ENCODE data around the gene FBXW7.

Gene FBXW7

GRCh38 chr4:152419809-152420208 is 116.1 kb downstream of the FBXW7 start:
- ATAC-seq (ENCODE audit: low read depth) (no peak), DNase-seq (ENCODE audit: low spot score) (no peak)
- TF ChIP-seq, protein P1, sequence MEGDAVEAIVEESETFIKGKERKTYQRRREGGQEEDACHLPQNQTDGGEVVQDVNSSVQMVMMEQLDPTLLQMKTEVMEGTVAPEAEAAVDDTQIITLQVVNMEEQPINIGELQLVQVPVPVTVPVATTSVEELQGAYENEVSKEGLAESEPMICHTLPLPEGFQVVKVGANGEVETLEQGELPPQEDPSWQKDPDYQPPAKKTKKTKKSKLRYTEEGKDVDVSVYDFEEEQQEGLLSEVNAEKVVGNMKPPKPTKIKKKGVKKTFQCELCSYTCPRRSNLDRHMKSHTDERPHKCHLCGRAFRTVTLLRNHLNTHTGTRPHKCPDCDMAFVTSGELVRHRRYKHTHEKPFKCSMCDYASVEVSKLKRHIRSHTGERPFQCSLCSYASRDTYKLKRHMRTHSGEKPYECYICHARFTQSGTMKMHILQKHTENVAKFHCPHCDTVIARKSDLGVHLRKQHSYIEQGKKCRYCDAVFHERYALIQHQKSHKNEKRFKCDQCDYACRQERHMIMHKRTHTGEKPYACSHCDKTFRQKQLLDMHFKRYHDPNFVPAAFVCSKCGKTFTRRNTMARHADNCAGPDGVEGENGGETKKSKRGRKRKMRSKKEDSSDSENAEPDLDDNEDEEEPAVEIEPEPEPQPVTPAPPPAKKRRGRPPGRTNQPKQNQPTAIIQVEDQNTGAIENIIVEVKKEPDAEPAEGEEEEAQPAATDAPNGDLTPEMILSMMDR (IDR thresholded peaks at IDR 0.05; ENCODE audit: poor library complexity, severe bottlenecking), result no peak
- Histone ChIP-seq H3K27me3 (ENCODE audit: insufficient read depth, poor library complexity, severe bottlenecking) (no peaks in the 10 kb centered on the region), H3K36me3 (ENCODE audit: low read depth) (no peaks in the 10 kb centered on the region), H3K9me3 (ENCODE audit: severe bottlenecking) (no peaks in the 10 kb centered on the region), H3K4me1 (ENCODE audit: insufficient read depth, poor library complexity, severe bottlenecking) (peaks cover 12% of the 10 kb centered on the region), H3K27ac (ENCODE audit: poor library complexity, severe bottlenecking) (no peak overlapping the region), H3K4me3 (ENCODE audit: severe bottlenecking) (no peak overlapping the region)

GRCh38 chr4:152417673-152418072 is 118.2 kb downstream of the FBXW7 start:
- TF ChIP-seq, protein P1 (IDR thresholded peaks at IDR 0.05; ENCODE audit: poor library complexity, severe bottlenecking), result no peak
- Histone ChIP-seq H3K27me3 (ENCODE audit: insufficient read depth, poor library complexity, severe bottlenecking) (no peaks in the 10 kb centered on the region), H3K27ac (ENCODE audit: poor library complexity, severe bottlenecking) (no peak overlapping the region), H3K9me3 (ENCODE audit: severe bottlenecking) (no peaks in the 10 kb centered on the region), H3K36me3 (ENCODE audit: low read depth) (no peaks in the 10 kb centered on the region), H3K4me1 (ENCODE audit: insufficient read depth, poor library complexity, severe bottlenecking) (peaks cover 12% of the 10 kb centered on the region), H3K4me3 (ENCODE audit: severe bottlenecking) (no peak overlapping the region)
- no peak for DNase-seq (ENCODE audit: low spot score)
- no peak for ATAC-seq (ENCODE audit: low read depth)

DNA sequence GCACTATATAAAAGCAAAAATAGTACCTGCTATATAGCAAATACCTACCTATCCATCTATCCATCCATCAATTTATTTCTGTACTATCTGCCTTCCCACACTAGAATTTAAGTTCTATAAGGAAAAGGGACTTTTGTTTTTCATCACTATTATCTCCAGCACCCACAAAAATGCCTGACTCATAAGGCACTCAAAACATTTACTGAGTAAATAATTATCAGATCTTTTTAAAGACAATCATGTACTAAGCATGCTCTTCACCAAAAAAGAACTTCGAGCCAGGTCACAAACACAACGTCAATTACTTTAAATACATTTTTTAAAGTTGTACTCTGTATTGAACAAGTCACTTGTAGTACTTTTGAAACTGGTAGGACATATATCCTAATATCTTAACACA is 119.9 kb downstream of the FBXW7 start:
- no peaks in the 10 kb centered on the region for H3K36me3 ChIP-seq (ENCODE audit: low read depth)
- H3K27ac ChIP-seq (ENCODE audit: poor library complexity, severe bottlenecking), result no peak overlapping the region
- TF ChIP-seq, protein P1 (IDR thresholded peaks at IDR 0.05; ENCODE audit: poor library complexity, severe bottlenecking), result no peak
- DNase-seq (ENCODE audit: low spot score) (no peak), ATAC-seq (ENCODE audit: low read depth) (peak; percentile 76; the same call in 2 of the 3 replicates)
- peaks cover 12% of the 10 kb centered on the region for H3K4me1 ChIP-seq (ENCODE audit: insufficient read depth, poor library complexity, severe bottlenecking)
- H3K4me3 ChIP-seq (ENCODE audit: severe bottlenecking), result no peak overlapping the region
- H3K27me3 ChIP-seq (ENCODE audit: insufficient read depth, poor library complexity, severe bottlenecking), result no peaks in the 10 kb centered on the region
- H3K9me3 ChIP-seq (ENCODE audit: severe bottlenecking), result no peaks in the 10 kb centered on the region

DNA sequence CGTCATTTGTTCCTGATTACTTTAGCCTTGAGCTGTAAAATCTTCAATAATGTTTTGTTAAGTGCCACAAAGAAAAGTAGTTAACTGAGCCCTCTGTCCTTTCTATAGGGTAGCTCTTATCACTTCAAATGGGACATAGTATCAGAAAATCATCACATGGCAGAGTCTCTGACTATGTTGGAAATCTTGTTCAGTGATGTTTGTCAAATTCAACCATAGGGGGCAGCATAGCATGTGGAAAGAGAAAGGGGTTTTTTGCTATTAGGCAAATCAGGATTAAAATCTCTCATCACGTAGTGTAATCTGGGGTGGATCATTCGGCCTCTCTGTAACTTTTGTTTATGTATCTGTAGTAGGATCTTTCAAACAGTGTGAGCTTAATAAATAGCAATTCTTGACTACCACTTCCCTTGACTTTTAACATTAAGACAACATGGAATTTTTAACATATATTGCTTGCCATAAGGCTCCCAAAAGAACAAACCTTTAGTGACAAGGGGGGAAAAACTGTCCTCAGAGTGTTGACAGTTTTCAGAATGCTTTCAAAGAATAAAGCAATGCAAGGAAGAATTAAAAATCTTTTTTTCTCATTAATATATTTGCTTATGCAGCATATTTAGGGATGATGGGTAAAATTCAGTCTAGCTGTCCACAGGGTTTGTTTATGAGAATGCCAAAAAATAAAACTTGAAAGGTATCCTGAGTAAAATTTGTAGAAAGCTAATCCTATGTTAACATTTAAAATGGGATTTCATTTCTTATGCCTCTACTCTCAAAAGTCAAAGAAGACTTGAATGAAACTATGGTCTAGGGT is 127.2 kb downstream of the FBXW7 start:
- DNase-seq (ENCODE audit: low spot score) (no peak), ATAC-seq (ENCODE audit: low read depth) (no peak)
- Histone ChIP-seq H3K4me1 (ENCODE audit: insufficient read depth, poor library complexity, severe bottlenecking) (no peaks in the 10 kb centered on the region), H3K27ac (ENCODE audit: poor library complexity, severe bottlenecking) (no peak overlapping the region), H3K36me3 (ENCODE audit: low read depth) (no peaks in the 10 kb centered on the region), H3K9me3 (ENCODE audit: severe bottlenecking) (no peaks in the 10 kb centered on the region), H3K27me3 (ENCODE audit: insufficient read depth, poor library complexity, severe bottlenecking) (no peaks in the 10 kb centered on the region), H3K4me3 (ENCODE audit: severe bottlenecking) (no peak overlapping the region)
- TF ChIP-seq, protein P1 (IDR thresholded peaks at IDR 0.05; ENCODE audit: poor library complexity, severe bottlenecking), result peak; percentile 71

DNA sequence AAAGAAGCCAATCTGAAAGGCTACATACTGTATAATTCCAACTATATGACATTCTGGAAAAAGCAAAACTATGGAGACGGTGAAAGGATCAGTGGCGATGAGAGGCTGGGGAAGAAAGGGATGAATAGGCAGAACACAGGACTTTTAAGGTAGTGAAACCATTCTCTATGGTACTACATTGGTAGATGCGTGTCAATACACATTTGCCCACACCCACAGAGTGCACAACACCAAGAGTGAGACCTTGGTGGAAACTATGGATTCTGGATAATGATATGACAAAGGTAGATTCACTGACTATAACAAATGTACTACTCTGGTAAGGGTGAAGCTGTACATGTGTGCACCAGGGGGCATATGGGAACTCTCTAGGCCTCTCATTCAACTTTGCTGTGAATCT is 134.5 kb downstream of the FBXW7 start:
- no peak for ATAC-seq (ENCODE audit: low read depth)
- H3K27ac ChIP-seq (ENCODE audit: poor library complexity, severe bottlenecking), result no peak overlapping the region
- no peak for DNase-seq (ENCODE audit: low spot score)
- H3K27me3 ChIP-seq (ENCODE audit: insufficient read depth, poor library complexity, severe bottlenecking), result no peaks in the 10 kb centered on the region
- no peaks in the 10 kb centered on the region for H3K4me1 ChIP-seq (ENCODE audit: insufficient read depth, poor library complexity, severe bottlenecking)
- no peak overlapping the region for H3K4me3 ChIP-seq (ENCODE audit: severe bottlenecking)
- H3K36me3 ChIP-seq (ENCODE audit: low read depth), result peaks cover 4% of the 10 kb centered on the region; the same call in 1 of the 2 replicates
- TF ChIP-seq, protein P1 (IDR thresholded peaks at IDR 0.05; ENCODE audit: poor library complexity, severe bottlenecking), result no peak
- H3K9me3 ChIP-seq (ENCODE audit: severe bottlenecking), result no peaks in the 10 kb centered on the region

All from RWPE2 (cell line).